Measurements from ENCODE around the gene WFS1. TPM values are rescaled to one million over a fixed set of nuclear protein-coding genes. Genes with fewer than 3 reads are reported as not detected.

Gene WFS1
- total and polyA plus RNA-seq, 2 of the 4 experiments (the other 2 are of a cell fraction) = 9.7 to 42.4 TPM

GRCh38 chr4:6229671-6230501 is 39.8 kb upstream of the WFS1 start (continued):
- no peak for TF ChIP-seq RAD21 (IDR thresholded peaks at IDR 0.05; ENCODE audit: low read length)

GRCh38 chr4:6230502-6230785 is 39.2 kb upstream of the WFS1 start:
- no peak for ATAC-seq (ENCODE audit: low read depth)
- ChIA-PET POLR2A (ENCODE audit: unreplicated experiment) (no interaction called here), CTCF (no interaction called here)
- H2BK5ac ChIP-seq (ENCODE audit: low read depth, low read length, poor library complexity, severe bottlenecking) = no peak overlapping the region
- no TSS peak for BruUV-seq (replicated peaks)
- no peaks in the 10 kb centered on the region for H4K20me1 ChIP-seq (ENCODE audit: insufficient read depth, low read length)
- no peak overlapping the region for H2BK20ac ChIP-seq (ENCODE audit: low read depth, low read length)
- no peak overlapping the region for H2AFZ ChIP-seq (replicated peaks; ENCODE audit: low read length, poor library complexity)
- no peak overlapping the region for H3K4me3 ChIP-seq (ENCODE audit: insufficient read depth, low read depth, low read length)
- no peaks in the 10 kb centered on the region for H3K9me1 ChIP-seq (ENCODE audit: insufficient read depth, low read length)
- no peak overlapping the region for H2AK9ac ChIP-seq (replicated peaks; ENCODE audit: low read depth, low read length, poor library complexity)
- H3K56ac ChIP-seq (ENCODE audit: extremely low read depth, insufficient read depth, low read length) = no peak overlapping the region
- no peaks in the 10 kb centered on the region for H3K79me1 ChIP-seq (ENCODE audit: low read depth in 1 of 2, low read length in 2 of 2)
- H3K27ac ChIP-seq (ENCODE audit: insufficient read depth, low read length) = no peak overlapping the region
- no peaks in the 10 kb centered on the region for H3K36me3 ChIP-seq (ENCODE audit: control insufficient read depth, insufficient read depth, low read length)
- TF ChIP-seq MXI1 (IDR thresholded peaks at IDR 0.05; ENCODE audit: borderline replicate concordance, low read depth, low read length) = no peak
- no peak for TF ChIP-seq MAZ (IDR thresholded peaks at IDR 0.05; ENCODE audit: borderline replicate concordance, low read depth, low read length)
- TF ChIP-seq USF2 (IDR thresholded peaks at IDR 0.05; ENCODE audit: low read depth, low read length) = no peak
- TF ChIP-seq NFE2L2 (IDR thresholded peaks at IDR 0.05; ENCODE audit: low read depth, low read length) = no peak
- no peaks in the 10 kb centered on the region for H3K4me1 ChIP-seq (ENCODE audit: control insufficient read depth, insufficient read depth, low read length)
- no peak overlapping the region for H4K5ac ChIP-seq (ENCODE audit: low read depth, low read length)
- H3K27me3 ChIP-seq (ENCODE audit: control insufficient read depth, insufficient read depth, low read length) = peaks cover 4% of the 10 kb centered on the region; the same call in 1 of the 2 replicates
- H2BK120ac ChIP-seq (ENCODE audit: low read depth, low read length) = no peak overlapping the region
- no peak overlapping the region for H3K18ac ChIP-seq (ENCODE audit: low read depth, low read length)
- no peak overlapping the region for H2BK15ac ChIP-seq (ENCODE audit: low read depth, low read length)
- dilution Hi-C loops (cut with HindIII; ENCODE audit: low sequenced_read_pairs, unreplicated experiment) = no loop called here
- no peak overlapping the region for H4K91ac ChIP-seq (ENCODE audit: insufficient read depth, low read depth, low read length)
- H3K14ac ChIP-seq (replicated peaks; ENCODE audit: low read depth, low read length) = no peak overlapping the region
- intact Hi-C loops (cut with micrococcal nuclease) = no loop called here
- no peak overlapping the region for H2AK5ac ChIP-seq (ENCODE audit: low read depth, low read length)
- H3K4ac ChIP-seq (ENCODE audit: low read depth, low read length) = no peak overlapping the region
- H3K4me2 ChIP-seq (ENCODE audit: low read depth, low read length) = no peak overlapping the region
- no peak overlapping the region for H3K23ac ChIP-seq (ENCODE audit: low read depth, low read length)
- no peak for DNase-seq
- no peaks in the 10 kb centered on the region for H3K9me3 ChIP-seq (ENCODE audit: control insufficient read depth, insufficient read depth, low read length)
- no peak overlapping the region for H3K9ac ChIP-seq (ENCODE audit: low read depth, low read length)
- 83% methylated on average over 1 of the region's 3 CpGs; no CpG with 5 or more reads in 1 of the 2 experiments for WGBS, 2 experiments (ENCODE audit: extremely low coverage in 2 of 2, insufficient read length in 1 of 2)
- no peak overlapping the region for H4K8ac ChIP-seq (ENCODE audit: low read depth in 2 of 2, low read length in 2 of 2)
- in situ Hi-C loops (cut with MboI; ENCODE audit: low sequenced_read_pairs) = no loop called here

All from IMR-90 (cell line).